ENCODE data around the gene ALK.

DNA sequence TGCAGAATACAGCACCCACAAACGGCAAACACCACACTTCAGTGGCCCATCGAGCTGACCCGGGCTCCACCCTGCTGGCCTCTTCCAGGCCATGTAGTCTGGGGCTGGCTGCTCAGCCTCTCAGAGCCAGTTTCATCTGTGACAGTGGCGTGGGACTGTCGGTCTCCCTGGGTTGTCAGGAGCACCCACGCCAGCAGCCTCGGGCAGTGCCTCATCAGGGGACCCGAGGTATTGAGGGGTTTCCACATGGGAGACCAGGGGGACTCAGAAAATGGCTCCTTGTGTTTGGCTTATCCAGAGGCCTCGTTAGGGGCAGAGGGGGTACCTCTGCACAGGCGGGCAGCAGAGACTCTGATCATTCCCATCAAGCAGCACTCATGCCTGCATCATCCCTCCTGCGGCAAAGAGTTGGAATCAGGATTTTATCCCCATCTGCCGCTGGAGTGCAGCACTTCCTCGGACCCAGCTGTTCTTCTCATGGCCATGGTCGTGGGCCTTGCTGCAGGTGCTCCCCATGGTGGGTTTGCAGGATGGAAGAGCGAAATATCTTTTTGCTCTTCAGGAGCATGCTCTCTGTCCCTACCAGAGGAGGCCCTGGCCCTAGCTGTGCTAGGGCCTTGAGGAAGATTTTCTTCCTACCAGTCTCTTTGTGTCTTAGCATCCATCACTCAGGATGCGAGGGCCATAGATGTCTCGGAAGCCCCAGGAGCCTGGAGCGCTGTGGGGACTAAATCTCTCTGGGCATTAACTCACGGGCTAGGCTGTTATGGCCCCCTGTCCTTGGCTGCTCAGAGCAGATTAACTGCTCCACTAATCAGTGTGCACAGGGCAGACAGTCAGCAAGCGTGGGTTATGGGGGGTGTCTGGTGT lies 705.4 kb downstream of the ALK start:
- TF ChIP-seq, protein P1, sequence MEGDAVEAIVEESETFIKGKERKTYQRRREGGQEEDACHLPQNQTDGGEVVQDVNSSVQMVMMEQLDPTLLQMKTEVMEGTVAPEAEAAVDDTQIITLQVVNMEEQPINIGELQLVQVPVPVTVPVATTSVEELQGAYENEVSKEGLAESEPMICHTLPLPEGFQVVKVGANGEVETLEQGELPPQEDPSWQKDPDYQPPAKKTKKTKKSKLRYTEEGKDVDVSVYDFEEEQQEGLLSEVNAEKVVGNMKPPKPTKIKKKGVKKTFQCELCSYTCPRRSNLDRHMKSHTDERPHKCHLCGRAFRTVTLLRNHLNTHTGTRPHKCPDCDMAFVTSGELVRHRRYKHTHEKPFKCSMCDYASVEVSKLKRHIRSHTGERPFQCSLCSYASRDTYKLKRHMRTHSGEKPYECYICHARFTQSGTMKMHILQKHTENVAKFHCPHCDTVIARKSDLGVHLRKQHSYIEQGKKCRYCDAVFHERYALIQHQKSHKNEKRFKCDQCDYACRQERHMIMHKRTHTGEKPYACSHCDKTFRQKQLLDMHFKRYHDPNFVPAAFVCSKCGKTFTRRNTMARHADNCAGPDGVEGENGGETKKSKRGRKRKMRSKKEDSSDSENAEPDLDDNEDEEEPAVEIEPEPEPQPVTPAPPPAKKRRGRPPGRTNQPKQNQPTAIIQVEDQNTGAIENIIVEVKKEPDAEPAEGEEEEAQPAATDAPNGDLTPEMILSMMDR (IDR thresholded peaks at IDR 0.05): no peak
- no peak for TF ChIP-seq POLR2A (IDR thresholded peaks at IDR 0.05)
